Choroid plexus epithelial cell (primary cell): ENCODE results near the gene ANKRD60.

ENCODE experiments used
- DNase-seq: peaks from one replicate; pipeline ENCODE4 v3.0.0-alpha.2; 2010; ENCODE audit warnings: low read depth
- H3K4me3 ChIP-seq: 2 replicates; pipeline ENCODE4 v1.5.1; 2011; ENCODE audit warnings: low read depth, mild to moderate bottlenecking, control low read depth, low read length, moderate library complexity
- CTCF ChIP-seq: conservative IDR thresholded peaks from 2 replicates; pipeline ENCODE4 v1.5.1; 2011; ENCODE audit warnings: low read depth, mild to moderate bottlenecking, control low read depth, inconsistent platforms, low read length, moderate library complexity

The ANKRD60 gene

DNA sequence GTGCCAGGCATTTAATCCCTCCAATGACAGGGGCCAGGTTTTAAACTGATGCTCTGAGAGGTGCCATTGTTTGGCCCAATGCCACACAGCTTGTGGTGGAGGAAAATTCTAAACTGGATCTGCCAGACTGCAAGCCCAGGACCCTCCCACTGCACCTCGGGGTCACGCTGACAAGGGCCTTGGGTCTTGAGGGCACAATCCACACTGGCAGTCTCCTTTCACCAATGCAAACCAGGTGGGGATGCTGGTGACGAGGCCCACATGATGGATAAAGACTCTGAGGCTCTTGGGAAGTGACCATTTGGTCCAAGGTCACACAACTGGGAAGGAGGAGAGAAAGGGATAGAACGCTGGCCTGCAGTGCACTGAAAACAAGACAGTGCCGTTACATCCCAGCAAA, 14.7 kb downstream of the ANKRD60 start:
- H3K4me3 ChIP-seq: no peak overlapping the region
- TF ChIP-seq CTCF: no peak

GRCh38 chr20:58213121-58213520, 15.3 kb downstream of the ANKRD60 start:
- no peak overlapping the region for H3K4me3 ChIP-seq
- peak; percentile 21 for DNase-seq
- peak; percentile 29 for TF ChIP-seq CTCF

More for the DNA sequence above, 14.7 kb downstream of the ANKRD60 start:
- no peak for DNase-seq

DNA sequence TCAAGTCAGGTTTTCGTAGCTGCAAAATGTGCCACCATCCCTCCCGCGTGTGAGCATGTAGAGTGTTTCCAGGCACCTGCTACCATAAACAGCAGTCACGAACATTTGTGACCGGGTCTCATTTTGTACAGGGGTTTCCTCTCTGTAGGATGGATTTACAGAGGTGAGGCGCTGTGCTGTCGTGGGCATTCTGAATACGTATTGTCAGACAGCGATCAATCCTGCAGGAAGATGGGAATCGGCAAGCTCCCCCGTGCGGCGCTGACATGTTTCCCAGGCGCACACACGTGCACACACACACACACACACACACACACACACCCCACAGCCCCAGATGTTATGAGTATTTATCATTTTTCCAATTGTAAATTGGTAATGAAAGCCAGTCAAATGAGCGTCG, 15.8 kb downstream of the ANKRD60 start:
- no peak for TF ChIP-seq CTCF
- no peak for DNase-seq
- no peak overlapping the region for H3K4me3 ChIP-seq

- DNase-seq: no peak
- TF ChIP-seq CTCF: no peak
- no peak overlapping the region for H3K4me3 ChIP-seq
These were observed 18.1 kb downstream of the ANKRD60 start for GRCh38 chr20:58210398-58210747.

- TF ChIP-seq CTCF: peak; percentile 98
- no peak overlapping the region for H3K4me3 ChIP-seq
- peak; percentile 80 for DNase-seq
These were observed 18.6 kb downstream of the ANKRD60 start for GRCh38 chr20:58209652-58210397.

DNA sequence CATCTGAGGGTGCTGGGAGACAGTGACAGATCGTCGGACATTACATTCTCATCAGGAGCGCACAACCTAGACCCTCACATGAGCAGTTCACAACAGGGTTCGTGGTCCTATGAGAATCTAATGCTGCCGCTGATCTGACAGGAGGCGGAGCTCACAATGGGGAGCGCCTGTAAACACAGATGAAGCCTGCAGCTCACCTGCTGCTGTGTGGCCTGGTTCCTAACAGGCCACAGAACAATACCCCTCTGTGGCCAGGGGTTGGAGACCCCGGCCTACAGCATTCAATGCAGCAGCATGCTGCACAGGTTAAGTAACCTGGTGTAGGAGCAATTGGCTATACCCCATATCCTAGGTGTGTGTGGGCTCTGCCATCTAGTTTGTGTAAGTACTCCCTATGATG, 19.5 kb downstream of the ANKRD60 start:
- no peak overlapping the region for H3K4me3 ChIP-seq
- no peak for DNase-seq
- TF ChIP-seq CTCF: no peak

DNA sequence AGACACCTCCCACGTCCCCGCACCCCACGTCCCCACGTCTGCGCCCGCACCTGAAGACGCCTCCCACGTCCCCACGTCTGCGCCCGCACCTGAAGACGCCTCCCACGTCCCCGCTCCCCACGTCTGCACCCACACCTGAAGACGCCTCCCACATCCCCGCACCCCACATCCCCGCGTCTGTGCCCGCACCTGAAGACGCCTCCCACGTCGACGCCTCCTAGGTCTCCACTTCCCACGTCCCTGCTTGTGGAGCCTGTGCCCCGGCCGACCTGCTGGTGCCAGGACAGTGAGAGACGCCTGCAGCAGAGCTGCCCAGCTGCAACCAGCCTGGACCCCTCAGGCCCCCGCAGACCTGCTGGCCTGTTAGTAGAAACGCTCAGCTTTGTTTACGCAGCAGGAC, 22.6 kb downstream of the ANKRD60 start:
- TF ChIP-seq CTCF: no peak
- DNase-seq: no peak
- H3K4me3 ChIP-seq: no peak overlapping the region
